A673 (cell line): ENCODE results near the gene PCDHA11.

ENCODE experiments used
- EZH2 ChIP-seq: fragments of 200-600 bp; sonication (generic); IDR thresholded peaks from 2 replicates; pipeline ENCODE4 v1.6.1; 2017; ENCODE audit warnings: borderline replicate concordance, low read depth, mild to moderate bottlenecking, mixed read lengths, antibody characterized with exemption, low read length; ENCODE audit not compliant: poor library complexity, severe bottlenecking
- TF ChIP-seq, protein P1 (sequence below): fragments of 300-800, 200-600 bp; sonication (generic); conservative IDR thresholded peaks from 2 replicates; pipeline ENCODE4 v1.5.1; 2017; ENCODE audit warnings: low read depth, mild to moderate bottlenecking, antibody characterized with exemption, low read length, moderate library complexity, mixed read lengths

GRCh38 chr5:140916325-140916724 lies 47.6 kb downstream of the PCDHA11 start:
- TF ChIP-seq, protein P1, sequence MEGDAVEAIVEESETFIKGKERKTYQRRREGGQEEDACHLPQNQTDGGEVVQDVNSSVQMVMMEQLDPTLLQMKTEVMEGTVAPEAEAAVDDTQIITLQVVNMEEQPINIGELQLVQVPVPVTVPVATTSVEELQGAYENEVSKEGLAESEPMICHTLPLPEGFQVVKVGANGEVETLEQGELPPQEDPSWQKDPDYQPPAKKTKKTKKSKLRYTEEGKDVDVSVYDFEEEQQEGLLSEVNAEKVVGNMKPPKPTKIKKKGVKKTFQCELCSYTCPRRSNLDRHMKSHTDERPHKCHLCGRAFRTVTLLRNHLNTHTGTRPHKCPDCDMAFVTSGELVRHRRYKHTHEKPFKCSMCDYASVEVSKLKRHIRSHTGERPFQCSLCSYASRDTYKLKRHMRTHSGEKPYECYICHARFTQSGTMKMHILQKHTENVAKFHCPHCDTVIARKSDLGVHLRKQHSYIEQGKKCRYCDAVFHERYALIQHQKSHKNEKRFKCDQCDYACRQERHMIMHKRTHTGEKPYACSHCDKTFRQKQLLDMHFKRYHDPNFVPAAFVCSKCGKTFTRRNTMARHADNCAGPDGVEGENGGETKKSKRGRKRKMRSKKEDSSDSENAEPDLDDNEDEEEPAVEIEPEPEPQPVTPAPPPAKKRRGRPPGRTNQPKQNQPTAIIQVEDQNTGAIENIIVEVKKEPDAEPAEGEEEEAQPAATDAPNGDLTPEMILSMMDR: no peak
- TF ChIP-seq EZH2: no peak
